IMR-90 (cell line): ENCODE measurements around the gene RAI14. TPM values are rescaled to one million over a fixed set of nuclear protein-coding genes. Genes with fewer than 3 reads are reported as not detected.
A peak's percentile ranks its signal among the peaks of the same experiment; 100 is the strongest.

Source experiments
- ATAC-seq: fragments of 200-7000 bp; cut with Tn5 transposase; 2 replicates; pipeline ENCODE4 v1.9.1; 2020; ENCODE audit warnings: low read depth, mild to moderate bottlenecking, moderate library complexity
- BruUV-seq: library from RNA; stranded (reverse); fragments of 400-500 nt; replicated peaks from 2 replicates; lab custom pipeline; 2021; lab: Mats Ljungman, UMichigan
- CTCF ChIA-PET: fragments of 300-600 bp; formaldehyde crosslinking; extraction: SDS; loops from one replicate; lab custom pipeline; 2021; ENCODE audit warnings: antibody characterized with exemption; lab: Yijun Ruan, JAX
- POLR2A ChIA-PET: fragments of 300-600 bp; sonication (Branson Sonifier 250); formaldehyde crosslinking; loops from one replicate; lab custom pipeline; 2022; ENCODE audit warnings: antibody characterized with exemption; ENCODE audit not compliant: unreplicated experiment; lab: Charles Lee
- DNase-seq: peaks from one replicate; pipeline ENCODE4 v3.0.0; 2013
- H2AFZ ChIP-seq: replicated peaks from 2 replicates; pipeline ENCODE3; 2013; ENCODE audit warnings: low read length, mild to moderate bottlenecking; ENCODE audit not compliant: poor library complexity
- H2AK5ac ChIP-seq: 2 replicates; pipeline ENCODE4 v1.6.1; 2013; ENCODE audit warnings: low read depth, low read length, inconsistent platforms
- H2AK9ac ChIP-seq: replicated peaks from 2 replicates; pipeline ENCODE3; 2013; ENCODE audit warnings: mild to moderate bottlenecking, low read depth, low read length, moderate library complexity; ENCODE audit not compliant: poor library complexity
- H2BK120ac ChIP-seq: 2 replicates; pipeline ENCODE4 v1.6.1; 2013; ENCODE audit warnings: low read depth, low read length, inconsistent platforms
- H2BK15ac ChIP-seq: 3 replicates; pipeline ENCODE4 v1.6.1; 2013; ENCODE audit warnings: low read depth, low read length, inconsistent platforms
- H2BK20ac ChIP-seq: 2 replicates; pipeline ENCODE4 v1.6.1; 2013; ENCODE audit warnings: low read depth, mild to moderate bottlenecking, inconsistent platforms, low read length, moderate library complexity
- H2BK5ac ChIP-seq: 2 replicates; pipeline ENCODE4 v1.6.1; 2013; ENCODE audit warnings: mild to moderate bottlenecking, low read depth, low read length, inconsistent platforms; ENCODE audit not compliant: poor library complexity, severe bottlenecking
- H3K14ac ChIP-seq: replicated peaks from 2 replicates; pipeline ENCODE4 v1.6.1; 2013; ENCODE audit warnings: low read depth, low read length, inconsistent platforms
- H3K18ac ChIP-seq: 2 replicates; pipeline ENCODE4 v1.6.1; 2013; ENCODE audit warnings: low read depth, low read length, control low read depth
- H3K23ac ChIP-seq: 2 replicates; pipeline ENCODE4 v1.6.1; 2013; ENCODE audit warnings: low read depth, low read length, inconsistent platforms
- H3K27ac ChIP-seq: 2 replicates; pipeline ENCODE4 v1.5.1; 2013; ENCODE audit warnings: mild to moderate bottlenecking, control low read depth, low read length; ENCODE audit not compliant: insufficient read depth
- H3K27me3 ChIP-seq: 2 replicates; pipeline ENCODE4 v1.6.1; 2013; ENCODE audit warnings: low read length; ENCODE audit not compliant: control insufficient read depth, insufficient read depth
- H3K36me3 ChIP-seq: 2 replicates; pipeline ENCODE4 v1.6.1; 2013; ENCODE audit warnings: low read length, mixed read lengths; ENCODE audit not compliant: control insufficient read depth, insufficient read depth
- H3K4ac ChIP-seq: 2 replicates; pipeline ENCODE4 v1.6.1; 2013; ENCODE audit warnings: low read depth, low read length, inconsistent platforms
- H3K4me1 ChIP-seq: 2 replicates; pipeline ENCODE4 v1.6.1; 2013; ENCODE audit warnings: low read length, mixed read lengths; ENCODE audit not compliant: control insufficient read depth, insufficient read depth
- H3K4me2 ChIP-seq: 2 replicates; pipeline ENCODE4 v1.6.1; 2013; ENCODE audit warnings: low read depth, mild to moderate bottlenecking, control low read depth, low read length, moderate library complexity
- H3K4me3 ChIP-seq: 2 replicates; pipeline ENCODE4 v1.5.1; 2013; ENCODE audit warnings: low read depth, mild to moderate bottlenecking, control low read depth, low read length, moderate library complexity; ENCODE audit not compliant: insufficient read depth
- H3K56ac ChIP-seq: 2 replicates; pipeline ENCODE4 v1.6.1; 2013; ENCODE audit warnings: low read length, inconsistent platforms; ENCODE audit not compliant: insufficient read depth; ENCODE audit errors: extremely low read depth
- H3K79me1 ChIP-seq, 2 experiments: 2 replicates each; pipeline ENCODE4 v1.6.1; 2013; ENCODE audit warnings: low read length in 2 of 2, inconsistent platforms in 1 of 2, low read depth in 1 of 2
- H3K9ac ChIP-seq: 2 replicates; pipeline ENCODE4 v1.6.1; 2013; ENCODE audit warnings: low read depth, low read length, control low read depth
- H3K9me1 ChIP-seq: 2 replicates; pipeline ENCODE4 v1.6.1; 2013; ENCODE audit warnings: low read length, inconsistent platforms; ENCODE audit not compliant: insufficient read depth
- H3K9me3 ChIP-seq: 2 replicates; pipeline ENCODE4 v1.6.1; 2013; ENCODE audit warnings: low read length; ENCODE audit not compliant: control insufficient read depth, insufficient read depth
- H4K20me1 ChIP-seq: 2 replicates; pipeline ENCODE4 v1.6.1; 2013; ENCODE audit warnings: low read length, inconsistent platforms; ENCODE audit not compliant: insufficient read depth
- H4K5ac ChIP-seq: 2 replicates; pipeline ENCODE4 v1.6.1; 2013; ENCODE audit warnings: mild to moderate bottlenecking, low read depth, low read length, control low read depth
- H4K8ac ChIP-seq, 2 experiments: 2 replicates each; pipeline ENCODE4 v1.6.1; 2013; ENCODE audit warnings: low read depth in 2 of 2, low read length in 2 of 2, control low read depth in 1 of 2, inconsistent platforms in 1 of 2
- H4K91ac ChIP-seq: 2 replicates; pipeline ENCODE4 v1.6.1; 2013; ENCODE audit warnings: low read depth, low read length, inconsistent platforms; ENCODE audit not compliant: insufficient read depth
- BHLHE40 ChIP-seq: fragments of 150-350 bp; IDR thresholded peaks from 2 replicates; pipeline ENCODE4 v1.6.1; 2016; ENCODE audit warnings: mild to moderate bottlenecking, low read depth, low read length
- CEBPB ChIP-seq: IDR thresholded peaks from 2 replicates; pipeline ENCODE4 v1.6.1; 2012; ENCODE audit warnings: low read depth, low read length, improper control_type of control experiment
- CHD1 ChIP-seq: IDR thresholded peaks from 2 replicates; pipeline ENCODE4 v1.6.1; 2012; ENCODE audit warnings: low read depth, low read length, improper control_type of control experiment
- CTCF ChIP-seq: conservative IDR thresholded peaks from 2 replicates; pipeline ENCODE4 v1.5.1; 2012; ENCODE audit warnings: mild to moderate bottlenecking, low read depth, low read length, improper control_type of control experiment
- ELK1 ChIP-seq: fragments of 150-350 bp; IDR thresholded peaks from 2 replicates; pipeline ENCODE4 v1.6.1; 2016; ENCODE audit warnings: low read depth, mild to moderate bottlenecking, low read length, moderate library complexity, borderline replicate concordance
- FOS ChIP-seq: fragments of 150-350 bp; IDR thresholded peaks from 2 replicates; pipeline ENCODE4 v1.6.1; 2016; ENCODE audit warnings: low read depth, low read length
- MAFK ChIP-seq: IDR thresholded peaks from 2 replicates; pipeline ENCODE4 v1.6.1; 2012; ENCODE audit warnings: low read depth, low read length, improper control_type of control experiment
- MAZ ChIP-seq: IDR thresholded peaks from 2 replicates; pipeline ENCODE4 v1.6.1; 2012; ENCODE audit warnings: low read depth, mild to moderate bottlenecking, low read length, improper control_type of control experiment, moderate library complexity, borderline replicate concordance
- MXI1 ChIP-seq: IDR thresholded peaks from 2 replicates; pipeline ENCODE4 v1.6.1; 2012; ENCODE audit warnings: low read depth, mild to moderate bottlenecking, low read length, moderate library complexity, borderline replicate concordance
- NFE2L2 ChIP-seq: fragments of 150-350 bp; IDR thresholded peaks from 2 replicates; pipeline ENCODE4 v1.6.1; 2016; ENCODE audit warnings: low read depth, mild to moderate bottlenecking, low read length
- POLR2A ChIP-seq: IDR thresholded peaks from 2 replicates; pipeline ENCODE4 v1.6.1; 2012; ENCODE audit warnings: mild to moderate bottlenecking, low read depth, low read length
- RAD21 ChIP-seq: IDR thresholded peaks from 2 replicates; pipeline ENCODE4 v1.6.1; 2012; ENCODE audit warnings: low read length, improper control_type of control experiment
- RCOR1 ChIP-seq: IDR thresholded peaks from 2 replicates; pipeline ENCODE4 v1.6.1; 2012; ENCODE audit warnings: mild to moderate bottlenecking, low read length, improper control_type of control experiment; ENCODE audit not compliant: insufficient replicate concordance
- RFX5 ChIP-seq: IDR thresholded peaks from 2 replicates; pipeline ENCODE4 v1.8.0; 2012; ENCODE audit warnings: low read depth, mild to moderate bottlenecking, low read length, moderate library complexity
- SMC3 ChIP-seq: fragments of 150-350 bp; IDR thresholded peaks from 2 replicates; pipeline ENCODE4 v1.6.1; 2016; ENCODE audit warnings: low read depth, mild to moderate bottlenecking, antibody characterized with exemption, low read length, moderate library complexity
- USF2 ChIP-seq: fragments of 150-350 bp; IDR thresholded peaks from 2 replicates; pipeline ENCODE4 v1.6.1; 2017; ENCODE audit warnings: mild to moderate bottlenecking, antibody characterized with exemption, low read length, low read depth
- WGBS, 2 experiments: methylation state at CpG; one replicate each; pipeline versions ENCODE4 v1.1.5 to v1.1.7; 2013; ENCODE audit warnings: missing lambda C conversion rate in 2 of 2; ENCODE audit not compliant: insufficient read length in 1 of 2; ENCODE audit errors: extremely low coverage in 2 of 2; 5-methylcytosine and 5-hydroxymethylcytosine counted together
- dilution Hi-C: fragments of 300-500 bp; cut with HindIII; formaldehyde crosslinking; loops from one replicate; pipeline ENCODE4 v1.14.3; 2018; ENCODE audit warnings: low sequenced_read_pairs; ENCODE audit not compliant: unreplicated experiment
- in situ Hi-C: fragments of 300-500 bp; cut with MboI; formaldehyde crosslinking; loops from 3 replicates; pipeline ENCODE4 v1.14.3; 2019; ENCODE audit warnings: low sequenced_read_pairs, inconsistent platforms, mixed read lengths
- intact Hi-C: fragments of 100-400 bp; cut with micrococcal nuclease; formaldehyde crosslinking; loops from 2 replicates; pipeline ENCODE4 v1.10.0; 2022
- polyA plus RNA-seq, 3 experiments: library from polyadenylated mRNA; depleted of rRNA; stranded (reverse); fragments of >200 nt; gene quantifications; 2 replicates each; pipeline ENCODE4 v1.2.3, GENCODE V29; 2012; ENCODE audit warnings: low replicate concordance in 1 of 3
- total RNA-seq: library from RNA; depleted of rRNA; stranded (reverse); fragments of >200 nt; gene quantifications from 2 replicates; pipeline ENCODE4 v1.2.3, GENCODE V29; 2012

RAI14 gene
- total and polyA plus RNA-seq, 2 of the 4 experiments (the other 2 are of a cell fraction) = 221 to 267 TPM

- DNase-seq = no peak
- Histone ChIP-seq H2BK20ac (no peak overlapping the region), H2AFZ (no peak overlapping the region), H2BK5ac (no peak overlapping the region), H3K4me3 (no peak overlapping the region), H3K4me1 (peaks cover 8% of the 10 kb centered on the region; the same call in 1 of the 2 replicates), H2BK120ac (peak overlapping the region; percentile 43; the same call in 1 of the 2 replicates), H2AK9ac (no peak overlapping the region), H4K8ac (no peak overlapping the region; a peak in 1 of 4 replicates), H3K9me1 (peaks cover 3% of the 10 kb centered on the region; the same call in 1 of the 2 replicates), H3K36me3 (no peaks in the 10 kb centered on the region), H4K91ac (no peak overlapping the region), H2AK5ac (no peak overlapping the region; the same call in 1 of the 2 replicates), H3K18ac (no peak overlapping the region), H3K14ac (no peak overlapping the region), H3K9ac (no peak overlapping the region), H3K27me3 (no peaks in the 10 kb centered on the region), H3K9me3 (no peaks in the 10 kb centered on the region), H3K27ac (no peak overlapping the region), H3K79me1 (peaks cover 0 to 9% of the 10 kb centered on the region in 2 experiments; a peak in 2 of 4 replicates), H3K23ac (peak overlapping the region; percentile 61; the same call in 1 of the 2 replicates), H4K5ac (no peak overlapping the region), H3K56ac (no peak overlapping the region), H4K20me1 (peaks cover 1% of the 10 kb centered on the region), H3K4ac (peak overlapping the region; percentile 42; the same call in 1 of the 2 replicates), H2BK15ac (peak overlapping the region; percentile 9; the same call in 1 of the 3 replicates), H3K4me2 (no peak overlapping the region)
- ATAC-seq = no peak
- in situ Hi-C loops = no loop called here
- WGBS, 2 experiments = 65% methylated on average over 2 of the region's 5 CpGs; no CpG with 5 or more reads in 1 of the 2 experiments
- CTCF ChIA-PET = interaction anchor here (0.9 to 1.2 kb wide), 3 partner anchors 12 to 63 kb away, joined by 3 to 5 read pairs (median 3); no protein-coding TSS in a partner anchor
- intact Hi-C loops = no loop called here
- TF ChIP-seq FOS = no peak
- no peak for TF ChIP-seq CHD1
- no peak for TF ChIP-seq NFE2L2
- no peak for TF ChIP-seq BHLHE40
- TF ChIP-seq MAZ = no peak
- TF ChIP-seq RAD21 = no peak
- TF ChIP-seq CTCF = no peak
- no peak for TF ChIP-seq SMC3
- TF ChIP-seq POLR2A = no peak
- no peak for TF ChIP-seq MXI1
- no peak for TF ChIP-seq CEBPB
- no peak for TF ChIP-seq ELK1
- no peak for TF ChIP-seq RCOR1
- TF ChIP-seq MAFK = no peak
- no peak for TF ChIP-seq USF2
- TF ChIP-seq RFX5 = no peak
- dilution Hi-C loops = no loop called here
- BruUV-seq = no TSS peak
- POLR2A ChIA-PET = interaction anchor here (0.8 kb wide), 1 partner anchor 12 kb away, joined by 7 read pairs; no protein-coding TSS in a partner anchor
Measured at GRCh38 chr5:34652466-34652865, 3.7 kb upstream of the RAI14 start.
